ENCODE measurements around the gene CZIB.

DNA sequence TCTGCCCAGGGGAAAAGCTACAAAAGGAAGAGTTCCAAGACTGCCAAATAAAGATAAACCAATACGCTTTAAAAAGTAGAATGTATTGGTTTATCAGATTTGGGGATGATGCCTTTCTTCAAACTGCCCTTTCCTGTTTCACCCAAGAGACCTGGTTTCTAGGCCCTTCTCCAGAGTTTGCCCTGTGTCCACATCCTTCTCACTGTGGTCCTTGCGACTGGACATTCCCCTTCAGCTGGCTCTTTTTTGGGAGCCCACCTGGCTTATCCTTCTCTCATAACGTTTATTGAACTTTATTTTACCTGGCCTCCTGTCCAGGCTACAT, 490 bp upstream of the CZIB start:
- no peak for TF ChIP-seq POLR2A (IDR thresholded peaks at IDR 0.05)
- TF ChIP-seq, protein P1, sequence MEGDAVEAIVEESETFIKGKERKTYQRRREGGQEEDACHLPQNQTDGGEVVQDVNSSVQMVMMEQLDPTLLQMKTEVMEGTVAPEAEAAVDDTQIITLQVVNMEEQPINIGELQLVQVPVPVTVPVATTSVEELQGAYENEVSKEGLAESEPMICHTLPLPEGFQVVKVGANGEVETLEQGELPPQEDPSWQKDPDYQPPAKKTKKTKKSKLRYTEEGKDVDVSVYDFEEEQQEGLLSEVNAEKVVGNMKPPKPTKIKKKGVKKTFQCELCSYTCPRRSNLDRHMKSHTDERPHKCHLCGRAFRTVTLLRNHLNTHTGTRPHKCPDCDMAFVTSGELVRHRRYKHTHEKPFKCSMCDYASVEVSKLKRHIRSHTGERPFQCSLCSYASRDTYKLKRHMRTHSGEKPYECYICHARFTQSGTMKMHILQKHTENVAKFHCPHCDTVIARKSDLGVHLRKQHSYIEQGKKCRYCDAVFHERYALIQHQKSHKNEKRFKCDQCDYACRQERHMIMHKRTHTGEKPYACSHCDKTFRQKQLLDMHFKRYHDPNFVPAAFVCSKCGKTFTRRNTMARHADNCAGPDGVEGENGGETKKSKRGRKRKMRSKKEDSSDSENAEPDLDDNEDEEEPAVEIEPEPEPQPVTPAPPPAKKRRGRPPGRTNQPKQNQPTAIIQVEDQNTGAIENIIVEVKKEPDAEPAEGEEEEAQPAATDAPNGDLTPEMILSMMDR (IDR thresholded peaks at IDR 0.05) = no peak
